GM19467 (cell line): Measurements from ENCODE around the gene ADARB1.

ENCODE experiments used
- ATAC-seq: cut with Tn5 transposase; IDR thresholded peaks from one replicate; pipeline ENCODE4 v1.9.1; 2021; ENCODE audit warnings: mild to moderate bottlenecking, moderate library complexity; ENCODE audit not compliant: unreplicated experiment

The ADARB1 gene

GRCh38 chr21:45091550-45092322 lies 17.4 kb downstream of the ADARB1 start:
- no peak for ATAC-seq

- ATAC-seq: no peak
These were observed 18.7 kb downstream of the ADARB1 start for GRCh38 chr21:45093035-45093532.

- ATAC-seq: no peak
These were observed 20.0 kb downstream of the ADARB1 start for GRCh38 chr21:45094412-45094811.

GRCh38 chr21:45095505-45095904 lies 21.1 kb downstream of the ADARB1 start:
- ATAC-seq: no peak

- ATAC-seq: no peak
These were observed 21.8 kb downstream of the ADARB1 start for GRCh38 chr21:45096217-45096616.

GRCh38 chr21:45097827-45098387 lies 23.5 kb downstream of the ADARB1 start:
- ATAC-seq: no peak

GRCh38 chr21:45098867-45099266 lies 24.5 kb downstream of the ADARB1 start:
- no peak for ATAC-seq

GRCh38 chr21:45099571-45099970 lies 25.2 kb downstream of the ADARB1 start:
- ATAC-seq: no peak

GRCh38 chr21:45100866-45101265 lies 26.5 kb downstream of the ADARB1 start:
- ATAC-seq: no peak

- ATAC-seq: no peak
These were observed 28.1 kb downstream of the ADARB1 start for GRCh38 chr21:45102391-45102932.

- no peak for ATAC-seq
These were observed 29.7 kb downstream of the ADARB1 start for GRCh38 chr21:45103971-45104520.

- ATAC-seq: no peak
These were observed 30.2 kb downstream of the ADARB1 start for GRCh38 chr21:45104560-45104959.

- ATAC-seq: no peak
These were observed 31.6 kb downstream of the ADARB1 start for GRCh38 chr21:45105906-45106485.

GRCh38 chr21:45108034-45108790 lies 33.8 kb downstream of the ADARB1 start:
- no peak for ATAC-seq

GRCh38 chr21:45108808-45109781 lies 34.7 kb downstream of the ADARB1 start:
- ATAC-seq: no peak

- ATAC-seq: peak; percentile 71
These were observed 35.6 kb downstream of the ADARB1 start for GRCh38 chr21:45109831-45110492.

- ATAC-seq: no peak
These were observed 36.7 kb downstream of the ADARB1 start for GRCh38 chr21:45110873-45111624.

- no peak for ATAC-seq
These were observed 37.3 kb downstream of the ADARB1 start for GRCh38 chr21:45111703-45112102.
